Vagina (tissue), 2 donors: ENCODE measurements around the gene FRMD4A.

Source experiments
- POLR2A ChIP-seq, 2 donors: fragments of 450-650 bp; IDR thresholded peaks; one replicate each; pipeline ENCODE4 v1.6.1; 2017; ENCODE audit warnings: antibody characterized with exemption in 2 of 2, mild to moderate bottlenecking in 2 of 2, moderate library complexity in 2 of 2
- POLR2AphosphoS5 ChIP-seq, 2 donors: sonication (generic); formaldehyde crosslinking; IDR thresholded peaks; one replicate each; pipeline ENCODE4 v1.9.0; 2017; ENCODE audit warnings: antibody characterized with exemption in 2 of 2, mild to moderate bottlenecking in 2 of 2, low read depth in 1 of 2; ENCODE audit not compliant: insufficient read depth in 1 of 2
- TF ChIP-seq, protein P1 (sequence below), 3 experiments: fragments of 450-650 bp in 2 of 3; fragments of 200-600 bp in 1 of 3; sonication (generic) in 1 of 3; IDR thresholded peaks; one replicate each; pipeline ENCODE4 v1.5.1; 2017 to 2019; ENCODE audit warnings: antibody characterized with exemption in 3 of 3, mild to moderate bottlenecking in 2 of 3, moderate library complexity in 2 of 3

DNA sequence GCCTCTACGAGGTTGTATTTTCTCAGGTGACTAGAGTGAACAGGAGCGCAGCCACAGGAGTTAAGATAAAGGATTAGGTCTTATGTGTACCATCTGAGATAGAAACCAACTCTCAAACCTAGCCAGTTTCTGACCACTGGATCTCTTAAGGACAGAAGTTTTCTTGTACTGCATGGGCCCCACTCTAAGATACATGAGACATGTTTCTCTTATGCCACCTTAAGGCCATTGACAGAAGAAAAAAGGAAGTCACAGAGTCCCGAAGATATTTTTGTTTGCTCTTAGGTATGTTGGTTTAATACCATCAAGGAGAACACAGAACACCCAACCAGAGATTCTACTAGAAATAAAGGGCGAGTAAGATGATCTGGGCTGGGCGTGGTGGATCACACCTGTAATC is 335.8 kb downstream of the FRMD4A start:
- TF ChIP-seq, protein P1, sequence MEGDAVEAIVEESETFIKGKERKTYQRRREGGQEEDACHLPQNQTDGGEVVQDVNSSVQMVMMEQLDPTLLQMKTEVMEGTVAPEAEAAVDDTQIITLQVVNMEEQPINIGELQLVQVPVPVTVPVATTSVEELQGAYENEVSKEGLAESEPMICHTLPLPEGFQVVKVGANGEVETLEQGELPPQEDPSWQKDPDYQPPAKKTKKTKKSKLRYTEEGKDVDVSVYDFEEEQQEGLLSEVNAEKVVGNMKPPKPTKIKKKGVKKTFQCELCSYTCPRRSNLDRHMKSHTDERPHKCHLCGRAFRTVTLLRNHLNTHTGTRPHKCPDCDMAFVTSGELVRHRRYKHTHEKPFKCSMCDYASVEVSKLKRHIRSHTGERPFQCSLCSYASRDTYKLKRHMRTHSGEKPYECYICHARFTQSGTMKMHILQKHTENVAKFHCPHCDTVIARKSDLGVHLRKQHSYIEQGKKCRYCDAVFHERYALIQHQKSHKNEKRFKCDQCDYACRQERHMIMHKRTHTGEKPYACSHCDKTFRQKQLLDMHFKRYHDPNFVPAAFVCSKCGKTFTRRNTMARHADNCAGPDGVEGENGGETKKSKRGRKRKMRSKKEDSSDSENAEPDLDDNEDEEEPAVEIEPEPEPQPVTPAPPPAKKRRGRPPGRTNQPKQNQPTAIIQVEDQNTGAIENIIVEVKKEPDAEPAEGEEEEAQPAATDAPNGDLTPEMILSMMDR (IDR thresholded peaks at IDR 0.05) = no peak
- TF ChIP-seq POLR2A (IDR thresholded peaks at IDR 0.05) (no peak), POLR2AphosphoS5 (IDR thresholded peaks at IDR 0.05; ENCODE audit: insufficient read depth in 1 of 2, low read depth in 1 of 2) (no peak)
